WTC11 (cell line): ENCODE data around the gene FSHR. TPM values are rescaled to one million over a fixed set of nuclear protein-coding genes. Genes with fewer than 3 reads are reported as not detected.

ENCODE experiments used
- ATAC-seq: fragments of 200-7000 bp; cut with Tn5 transposase; 2 replicates; pipeline ENCODE4 v1.10.0; 2021; ENCODE audit warnings: mild to moderate bottlenecking, moderate library complexity
- CTCF ChIA-PET: fragments of 300-600 bp; sonication (Branson Sonifier 250); formaldehyde crosslinking; loops from one replicate; lab custom pipeline; 2021; ENCODE audit warnings: antibody characterized with exemption; lab: Charles Lee
- POLR2A ChIA-PET: fragments of 350-600 bp; sonication (Branson Sonifier 250); formaldehyde crosslinking; loops from one replicate; lab custom pipeline; 2021; ENCODE audit warnings: antibody characterized with exemption; lab: Charles Lee
- DNase-seq: peaks from one replicate; pipeline ENCODE4 v3.0.0; 2021; ENCODE audit warnings: low spot score
- H3K27ac Mint-ChIP-seq: 2 replicates; pipeline ENCODE4 v1.8.0; 2021; ENCODE audit warnings: mixed read lengths
- H3K27me3 Mint-ChIP-seq: 2 replicates; pipeline ENCODE4 v1.8.0; 2021; ENCODE audit warnings: low read depth, mild to moderate bottlenecking, moderate library complexity, mixed read lengths
- H3K36me3 Mint-ChIP-seq: 2 replicates; pipeline ENCODE4 v1.8.0; 2021; ENCODE audit warnings: mixed read lengths
- H3K4me1 Mint-ChIP-seq: 2 replicates; pipeline ENCODE4 v1.8.0; 2022; ENCODE audit warnings: mixed read lengths
- H3K4me3 Mint-ChIP-seq: 2 replicates; pipeline ENCODE4 v1.8.0; 2021; ENCODE audit warnings: mild to moderate bottlenecking, moderate library complexity, mixed read lengths
- H3K9me3 Mint-ChIP-seq: 2 replicates; pipeline ENCODE4 v1.8.0; 2021; ENCODE audit warnings: mixed read lengths
- ELF4 ChIP-seq: sonication (generic); formaldehyde crosslinking; IDR thresholded peaks from 2 replicates; pipeline ENCODE4 v1.8.1; 2022; ENCODE audit warnings: low read depth, mild to moderate bottlenecking, moderate library complexity, missing genetic modification reagents
- ETV6 ChIP-seq: sonication (generic); formaldehyde crosslinking; IDR thresholded peaks from 2 replicates; pipeline ENCODE4 v1.8.1; 2022; ENCODE audit warnings: mild to moderate bottlenecking, missing genetic modification reagents
- HMGA2 ChIP-seq: fragments of 250-450 bp; sonication (Bioruptor Pico); IDR thresholded peaks from 2 replicates; pipeline ENCODE4 v1.4.0; 2021; ENCODE audit warnings: mild to moderate bottlenecking, moderate library complexity
- IRF2 ChIP-seq: sonication (generic); formaldehyde crosslinking; IDR thresholded peaks from 2 replicates; pipeline ENCODE4 v1.8.0; 2022; ENCODE audit warnings: low read depth, missing genetic modification reagents, borderline replicate concordance
- JUN ChIP-seq: sonication (generic); formaldehyde crosslinking; IDR thresholded peaks from 2 replicates; pipeline ENCODE4 v1.8.0; 2023; ENCODE audit warnings: mild to moderate bottlenecking, missing genetic modification reagents
- NFYB ChIP-seq: sonication (generic); formaldehyde crosslinking; conservative IDR thresholded peaks from 2 replicates; pipeline ENCODE4 v1.8.0; 2022; ENCODE audit warnings: low read depth, missing genetic modification reagents
- NR1H2 ChIP-seq: sonication (generic); formaldehyde crosslinking; IDR thresholded peaks from 2 replicates; pipeline ENCODE4 v1.9.0; 2021; ENCODE audit warnings: mild to moderate bottlenecking, moderate library complexity, missing genetic modification reagents
- NR3C1 ChIP-seq: sonication (generic); formaldehyde crosslinking; conservative IDR thresholded peaks from 2 replicates; pipeline ENCODE4 v1.8.1; 2023; ENCODE audit warnings: low read depth, mild to moderate bottlenecking, missing genetic modification reagents
- RORB ChIP-seq: fragments of 250-450 bp; sonication (Bioruptor Pico); IDR thresholded peaks from 2 replicates; pipeline ENCODE4 v1.9.0; 2021; ENCODE audit warnings: mild to moderate bottlenecking
- SMAD3 ChIP-seq: sonication (generic); formaldehyde crosslinking; IDR thresholded peaks from 2 replicates; pipeline ENCODE4 v1.8.0; 2022; ENCODE audit warnings: missing genetic modification reagents, mild to moderate bottlenecking, borderline replicate concordance
- TCF7 ChIP-seq: sonication (generic); formaldehyde crosslinking; IDR thresholded peaks from 2 replicates; pipeline ENCODE4 v1.8.0; 2022; ENCODE audit warnings: mild to moderate bottlenecking, low read depth, missing genetic modification reagents, moderate library complexity
- TEAD4 ChIP-seq: sonication (generic); formaldehyde crosslinking; IDR thresholded peaks from 2 replicates; pipeline ENCODE4 v1.8.0; 2022; ENCODE audit warnings: mild to moderate bottlenecking, missing genetic modification reagents
- USF2 ChIP-seq: sonication (generic); formaldehyde crosslinking; IDR thresholded peaks from 2 replicates; pipeline ENCODE4 v1.8.1; 2023; ENCODE audit warnings: mild to moderate bottlenecking, missing genetic modification reagents, moderate library complexity
- ZNF671 ChIP-seq: fragments of 250-450 bp; sonication (Bioruptor Pico); IDR thresholded peaks from 2 replicates; pipeline ENCODE4 v1.8.0; 2021; ENCODE audit warnings: mild to moderate bottlenecking
- total RNA-seq: library from RNA; stranded (reverse); gene quantifications from 3 replicates; pipeline ENCODE4 v1.2.3, GENCODE V29; 2021
- TF ChIP-seq, protein P1 (sequence below): fragments of 250-450 bp; sonication (Bioruptor Pico); IDR thresholded peaks from 2 replicates; pipeline ENCODE4 v1.9.0; 2021; ENCODE audit warnings: mild to moderate bottlenecking, borderline replicate concordance
- TF ChIP-seq, protein P2 (sequence below): sonication (generic); formaldehyde crosslinking; IDR thresholded peaks from 2 replicates; pipeline ENCODE4 v1.8.0; 2022; ENCODE audit warnings: mild to moderate bottlenecking, missing genetic modification reagents
- TF ChIP-seq, protein P3 (sequence below): fragments of 250-450 bp; sonication (Bioruptor Pico); IDR thresholded peaks from 2 replicates; pipeline ENCODE4 v1.8.0; 2021; ENCODE audit warnings: mild to moderate bottlenecking
- TF ChIP-seq, protein P4 (sequence below): sonication (generic); formaldehyde crosslinking; IDR thresholded peaks from 2 replicates; pipeline ENCODE4 v1.8.1; 2022; ENCODE audit warnings: missing genetic modification reagents, borderline replicate concordance
- TF ChIP-seq, protein P5 (sequence below): fragments of 250-450 bp; sonication (Bioruptor Pico); conservative IDR thresholded peaks from 2 replicates; pipeline ENCODE4 v1.9.0; 2021; ENCODE audit warnings: mild to moderate bottlenecking
- TF ChIP-seq, protein P6 (sequence below): fragments of 250-450 bp; sonication (Bioruptor Pico); IDR thresholded peaks from 2 replicates; pipeline ENCODE4 v1.9.0; 2021; ENCODE audit warnings: moderate library complexity, mild to moderate bottlenecking, inconsistent platforms, borderline replicate concordance

The FSHR gene
- total RNA-seq, 1 experiment from 2014 or later: not detected

GRCh38 chr2:49042488-49042887 is 111.8 kb downstream of the FSHR start (continued):
- no peak for TF ChIP-seq RORB (CRISPR knock-in tag)
- TF ChIP-seq, all 79 proteins: peak for 0

DNA sequence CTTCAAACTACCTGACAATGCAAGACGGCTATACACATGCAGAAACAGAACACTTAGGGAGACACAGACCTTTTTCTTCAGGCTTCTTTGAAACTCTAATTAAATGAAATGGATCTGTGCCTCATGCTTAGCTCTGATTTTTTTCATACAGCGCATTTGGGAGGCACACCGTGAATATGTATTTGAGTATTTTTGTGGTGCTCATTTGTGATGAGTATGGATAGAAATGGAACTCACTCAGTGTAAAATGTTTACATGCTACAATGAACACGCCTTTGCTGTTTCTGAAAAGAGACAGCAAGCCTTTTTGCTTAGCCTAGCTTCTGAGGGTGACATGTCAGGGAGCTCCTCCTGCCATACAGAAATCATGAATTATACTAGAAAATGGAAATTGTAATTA is 113.3 kb downstream of the FSHR start:
- Mint-ChIP-seq H3K4me3 (no peak overlapping the region), H3K27me3 (no peaks in the 10 kb centered on the region), H3K27ac (no peak overlapping the region), H3K36me3 (no peaks in the 10 kb centered on the region), H3K4me1 (peaks cover 19% of the 10 kb centered on the region), H3K9me3 (no peaks in the 10 kb centered on the region)
- TF ChIP-seq ETV6 (CRISPR knock-in tag): no peak
- TF ChIP-seq, protein P1, sequence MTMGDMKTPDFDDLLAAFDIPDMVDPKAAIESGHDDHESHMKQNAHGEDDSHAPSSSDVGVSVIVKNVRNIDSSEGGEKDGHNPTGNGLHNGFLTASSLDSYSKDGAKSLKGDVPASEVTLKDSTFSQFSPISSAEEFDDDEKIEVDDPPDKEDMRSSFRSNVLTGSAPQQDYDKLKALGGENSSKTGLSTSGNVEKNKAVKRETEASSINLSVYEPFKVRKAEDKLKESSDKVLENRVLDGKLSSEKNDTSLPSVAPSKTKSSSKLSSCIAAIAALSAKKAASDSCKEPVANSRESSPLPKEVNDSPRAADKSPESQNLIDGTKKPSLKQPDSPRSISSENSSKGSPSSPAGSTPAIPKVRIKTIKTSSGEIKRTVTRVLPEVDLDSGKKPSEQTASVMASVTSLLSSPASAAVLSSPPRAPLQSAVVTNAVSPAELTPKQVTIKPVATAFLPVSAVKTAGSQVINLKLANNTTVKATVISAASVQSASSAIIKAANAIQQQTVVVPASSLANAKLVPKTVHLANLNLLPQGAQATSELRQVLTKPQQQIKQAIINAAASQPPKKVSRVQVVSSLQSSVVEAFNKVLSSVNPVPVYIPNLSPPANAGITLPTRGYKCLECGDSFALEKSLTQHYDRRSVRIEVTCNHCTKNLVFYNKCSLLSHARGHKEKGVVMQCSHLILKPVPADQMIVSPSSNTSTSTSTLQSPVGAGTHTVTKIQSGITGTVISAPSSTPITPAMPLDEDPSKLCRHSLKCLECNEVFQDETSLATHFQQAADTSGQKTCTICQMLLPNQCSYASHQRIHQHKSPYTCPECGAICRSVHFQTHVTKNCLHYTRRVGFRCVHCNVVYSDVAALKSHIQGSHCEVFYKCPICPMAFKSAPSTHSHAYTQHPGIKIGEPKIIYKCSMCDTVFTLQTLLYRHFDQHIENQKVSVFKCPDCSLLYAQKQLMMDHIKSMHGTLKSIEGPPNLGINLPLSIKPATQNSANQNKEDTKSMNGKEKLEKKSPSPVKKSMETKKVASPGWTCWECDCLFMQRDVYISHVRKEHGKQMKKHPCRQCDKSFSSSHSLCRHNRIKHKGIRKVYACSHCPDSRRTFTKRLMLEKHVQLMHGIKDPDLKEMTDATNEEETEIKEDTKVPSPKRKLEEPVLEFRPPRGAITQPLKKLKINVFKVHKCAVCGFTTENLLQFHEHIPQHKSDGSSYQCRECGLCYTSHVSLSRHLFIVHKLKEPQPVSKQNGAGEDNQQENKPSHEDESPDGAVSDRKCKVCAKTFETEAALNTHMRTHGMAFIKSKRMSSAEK (CRISPR knock-in tag): no peak
- TF ChIP-seq TEAD4: no peak
- TF ChIP-seq RORB (CRISPR knock-in tag): no peak
- no peak for TF ChIP-seq ZNF671
- TF ChIP-seq IRF2 (CRISPR knock-in tag): no peak
- TF ChIP-seq ELF4 (CRISPR knock-in tag): no peak
- TF ChIP-seq NR3C1 (CRISPR knock-in tag): no peak
- TF ChIP-seq SMAD3 (CRISPR knock-in tag): no peak
- DNase-seq (no peak), ATAC-seq (no peak)
- POLR2A ChIA-PET: no interaction called here
- CTCF ChIA-PET: no interaction called here

DNA sequence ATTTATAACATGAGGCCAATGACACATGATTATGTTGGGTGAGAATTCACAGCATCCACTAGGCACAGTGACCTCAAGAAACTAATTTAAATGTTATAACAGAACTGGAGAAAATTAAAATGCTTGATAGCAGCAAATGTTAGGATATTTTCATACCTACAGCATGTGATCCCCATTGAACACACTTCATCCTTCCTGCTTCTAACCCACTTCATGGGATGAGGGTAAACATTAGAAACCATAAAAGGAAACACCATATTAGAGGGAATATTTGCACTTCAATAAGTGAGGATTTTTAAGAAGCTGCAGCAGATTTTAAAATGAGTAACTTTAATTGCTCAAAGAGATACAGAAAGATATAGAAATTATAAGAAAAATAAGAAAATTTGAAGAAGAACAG is 117.1 kb downstream of the FSHR start:
- no peak for ATAC-seq
- Mint-ChIP-seq H3K4me1 (no peaks in the 10 kb centered on the region), H3K36me3 (no peaks in the 10 kb centered on the region), H3K4me3 (no peak overlapping the region), H3K9me3 (no peaks in the 10 kb centered on the region), H3K27me3 (no peaks in the 10 kb centered on the region), H3K27ac (no peak overlapping the region)
- no peak for DNase-seq
- CTCF ChIA-PET: no interaction called here
- POLR2A ChIA-PET: no interaction called here
- TF ChIP-seq, protein P2, sequence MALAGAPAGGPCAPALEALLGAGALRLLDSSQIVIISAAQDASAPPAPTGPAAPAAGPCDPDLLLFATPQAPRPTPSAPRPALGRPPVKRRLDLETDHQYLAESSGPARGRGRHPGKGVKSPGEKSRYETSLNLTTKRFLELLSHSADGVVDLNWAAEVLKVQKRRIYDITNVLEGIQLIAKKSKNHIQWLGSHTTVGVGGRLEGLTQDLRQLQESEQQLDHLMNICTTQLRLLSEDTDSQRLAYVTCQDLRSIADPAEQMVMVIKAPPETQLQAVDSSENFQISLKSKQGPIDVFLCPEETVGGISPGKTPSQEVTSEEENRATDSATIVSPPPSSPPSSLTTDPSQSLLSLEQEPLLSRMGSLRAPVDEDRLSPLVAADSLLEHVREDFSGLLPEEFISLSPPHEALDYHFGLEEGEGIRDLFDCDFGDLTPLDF (CRISPR knock-in tag): no peak
- TF ChIP-seq, protein P3, sequence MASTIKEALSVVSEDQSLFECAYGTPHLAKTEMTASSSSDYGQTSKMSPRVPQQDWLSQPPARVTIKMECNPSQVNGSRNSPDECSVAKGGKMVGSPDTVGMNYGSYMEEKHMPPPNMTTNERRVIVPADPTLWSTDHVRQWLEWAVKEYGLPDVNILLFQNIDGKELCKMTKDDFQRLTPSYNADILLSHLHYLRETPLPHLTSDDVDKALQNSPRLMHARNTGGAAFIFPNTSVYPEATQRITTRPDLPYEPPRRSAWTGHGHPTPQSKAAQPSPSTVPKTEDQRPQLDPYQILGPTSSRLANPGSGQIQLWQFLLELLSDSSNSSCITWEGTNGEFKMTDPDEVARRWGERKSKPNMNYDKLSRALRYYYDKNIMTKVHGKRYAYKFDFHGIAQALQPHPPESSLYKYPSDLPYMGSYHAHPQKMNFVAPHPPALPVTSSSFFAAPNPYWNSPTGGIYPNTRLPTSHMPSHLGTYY: no peak
- TF ChIP-seq NR1H2 (CRISPR knock-in tag) (no peak), USF2 (no peak), NFYB (CRISPR knock-in tag) (no peak), JUN (CRISPR knock-in tag) (no peak), NR3C1 (CRISPR knock-in tag) (no peak), TCF7 (CRISPR knock-in tag) (no peak), HMGA2 (CRISPR knock-in tag) (no peak)
- TF ChIP-seq, protein P4, sequence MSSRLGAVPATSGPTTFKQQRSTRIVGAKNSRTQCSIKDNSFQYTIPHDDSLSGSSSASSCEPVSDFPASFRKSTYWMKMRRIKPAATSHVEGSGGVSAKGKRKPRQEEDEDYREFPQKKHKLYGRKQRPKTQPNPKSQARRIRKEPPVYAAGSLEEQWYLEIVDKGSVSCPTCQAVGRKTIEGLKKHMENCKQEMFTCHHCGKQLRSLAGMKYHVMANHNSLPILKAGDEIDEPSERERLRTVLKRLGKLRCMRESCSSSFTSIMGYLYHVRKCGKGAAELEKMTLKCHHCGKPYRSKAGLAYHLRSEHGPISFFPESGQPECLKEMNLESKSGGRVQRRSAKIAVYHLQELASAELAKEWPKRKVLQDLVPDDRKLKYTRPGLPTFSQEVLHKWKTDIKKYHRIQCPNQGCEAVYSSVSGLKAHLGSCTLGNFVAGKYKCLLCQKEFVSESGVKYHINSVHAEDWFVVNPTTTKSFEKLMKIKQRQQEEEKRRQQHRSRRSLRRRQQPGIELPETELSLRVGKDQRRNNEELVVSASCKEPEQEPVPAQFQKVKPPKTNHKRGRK (CRISPR knock-in tag): no peak
- TF ChIP-seq, protein P5, sequence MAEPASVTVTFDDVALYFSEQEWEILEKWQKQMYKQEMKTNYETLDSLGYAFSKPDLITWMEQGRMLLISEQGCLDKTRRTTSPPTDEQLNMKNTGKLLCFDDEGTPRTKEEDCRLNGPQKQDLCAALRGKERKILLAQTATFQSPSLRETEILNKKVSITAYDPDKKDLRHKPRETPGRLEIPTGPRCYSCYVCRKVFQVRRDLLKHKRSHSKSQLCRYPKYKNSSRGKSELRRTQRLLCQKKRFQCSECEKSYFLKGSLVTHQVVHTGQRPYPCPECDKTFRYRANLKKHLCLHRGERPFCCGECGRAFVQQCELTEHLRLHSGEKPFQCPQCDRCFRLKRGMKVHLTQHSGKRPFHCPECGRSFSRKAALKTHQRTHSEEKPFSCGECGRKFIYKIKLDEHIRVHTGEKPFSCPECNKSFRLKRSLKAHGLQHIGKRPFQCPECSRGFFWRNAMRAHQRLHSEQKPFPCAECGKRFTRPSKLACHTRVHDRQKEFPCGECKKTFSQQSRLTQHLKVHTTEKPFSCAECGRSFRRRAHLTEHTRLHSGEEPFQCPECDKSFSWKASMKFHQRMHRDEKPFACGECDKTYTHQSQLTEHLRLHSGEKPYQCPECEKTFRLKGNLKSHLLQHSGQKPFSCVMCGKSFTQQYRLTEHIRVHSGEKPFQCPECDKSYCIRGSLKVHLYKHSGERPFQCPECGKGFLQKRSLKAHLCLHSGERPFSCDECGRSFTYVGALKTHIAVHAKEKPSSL (CRISPR knock-in tag): no peak
- TF ChIP-seq, protein P6, sequence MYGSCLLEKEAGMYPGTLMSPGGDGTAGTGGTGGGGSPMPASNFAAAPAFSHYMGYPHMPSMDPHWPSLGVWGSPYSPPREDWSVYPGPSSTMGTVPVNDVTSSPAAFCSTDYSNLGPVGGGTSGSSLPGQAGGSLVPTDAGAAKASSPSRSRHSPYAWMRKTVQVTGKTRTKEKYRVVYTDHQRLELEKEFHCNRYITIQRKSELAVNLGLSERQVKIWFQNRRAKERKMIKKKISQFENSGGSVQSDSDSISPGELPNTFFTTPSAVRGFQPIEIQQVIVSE (CRISPR knock-in tag): no peak
